Esophagus muscularis mucosa (tissue), 4 donors: ENCODE results near the gene CDX1.

Experiments
- EP300 ChIP-seq: sonication (generic); formaldehyde crosslinking; IDR thresholded peaks from one replicate; pipeline ENCODE4 v1.6.1; 2017; ENCODE audit warnings: antibody characterized with exemption
- POLR2A ChIP-seq: fragments of 450-650 bp; IDR thresholded peaks from one replicate; pipeline ENCODE4 v1.6.1; 2017; ENCODE audit warnings: antibody characterized with exemption, moderate library complexity, mild to moderate bottlenecking, low read depth
- POLR2AphosphoS5 ChIP-seq, 2 donors: sonication (generic); formaldehyde crosslinking; IDR thresholded peaks; one replicate each; pipeline ENCODE4 v1.6.1; 2017; ENCODE audit warnings: antibody characterized with exemption in 2 of 2
- TF ChIP-seq, protein P1 (sequence below), 3 experiments: fragments of 200-600 bp in 2 of 3; fragments of 450-650 bp in 1 of 3; sonication (generic) in 2 of 3; IDR thresholded peaks; one replicate each; pipeline ENCODE4 v1.5.1; 2017 to 2019; ENCODE audit warnings: antibody characterized with exemption in 3 of 3, mild to moderate bottlenecking in 2 of 3, moderate library complexity in 1 of 3

DNA sequence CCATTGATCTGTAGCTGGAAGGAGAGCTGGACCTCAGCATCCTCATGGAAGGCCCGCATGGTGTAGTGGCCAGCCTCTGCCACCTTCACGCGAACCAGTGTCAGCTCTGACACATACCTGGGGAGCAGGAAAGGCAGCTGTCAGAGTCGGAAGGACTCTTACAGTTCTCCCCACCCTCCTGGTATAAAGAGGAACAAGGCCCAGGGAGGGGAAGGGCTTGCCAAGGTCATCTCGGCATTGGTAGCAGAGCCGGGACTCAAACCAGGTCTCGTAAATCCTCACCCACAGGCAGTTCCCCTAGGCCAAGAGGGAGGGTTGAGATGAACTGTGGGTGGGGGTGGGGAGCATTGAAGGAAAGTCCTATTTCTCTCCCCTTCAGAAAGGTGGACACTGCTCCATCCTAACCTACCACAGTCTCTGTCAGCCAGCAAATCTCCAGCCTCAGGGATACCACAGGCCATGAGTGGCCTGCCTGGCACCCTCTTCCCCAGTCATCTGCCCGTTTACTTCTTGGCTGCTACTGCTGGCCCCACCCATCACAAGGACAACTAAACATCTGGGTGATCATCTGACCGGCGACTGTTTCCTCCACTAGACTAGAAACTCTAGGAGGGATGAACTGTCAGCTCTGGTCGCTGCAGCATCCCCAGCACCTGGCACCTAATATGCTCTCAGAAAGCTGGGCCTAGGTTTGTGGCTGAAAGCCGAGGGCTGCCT lies 34.4 kb upstream of the CDX1 start:
- TF ChIP-seq, protein P1, sequence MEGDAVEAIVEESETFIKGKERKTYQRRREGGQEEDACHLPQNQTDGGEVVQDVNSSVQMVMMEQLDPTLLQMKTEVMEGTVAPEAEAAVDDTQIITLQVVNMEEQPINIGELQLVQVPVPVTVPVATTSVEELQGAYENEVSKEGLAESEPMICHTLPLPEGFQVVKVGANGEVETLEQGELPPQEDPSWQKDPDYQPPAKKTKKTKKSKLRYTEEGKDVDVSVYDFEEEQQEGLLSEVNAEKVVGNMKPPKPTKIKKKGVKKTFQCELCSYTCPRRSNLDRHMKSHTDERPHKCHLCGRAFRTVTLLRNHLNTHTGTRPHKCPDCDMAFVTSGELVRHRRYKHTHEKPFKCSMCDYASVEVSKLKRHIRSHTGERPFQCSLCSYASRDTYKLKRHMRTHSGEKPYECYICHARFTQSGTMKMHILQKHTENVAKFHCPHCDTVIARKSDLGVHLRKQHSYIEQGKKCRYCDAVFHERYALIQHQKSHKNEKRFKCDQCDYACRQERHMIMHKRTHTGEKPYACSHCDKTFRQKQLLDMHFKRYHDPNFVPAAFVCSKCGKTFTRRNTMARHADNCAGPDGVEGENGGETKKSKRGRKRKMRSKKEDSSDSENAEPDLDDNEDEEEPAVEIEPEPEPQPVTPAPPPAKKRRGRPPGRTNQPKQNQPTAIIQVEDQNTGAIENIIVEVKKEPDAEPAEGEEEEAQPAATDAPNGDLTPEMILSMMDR (IDR thresholded peaks at IDR 0.05), result no peak
- TF ChIP-seq POLR2AphosphoS5 (IDR thresholded peaks at IDR 0.05) (peak in 1 of 2 donors; percentile 10), POLR2A (no peak), EP300 (no peak)
